IMR-90 (cell line): ENCODE data around the gene TSG101. TPM values are rescaled to one million over a fixed set of nuclear protein-coding genes. Genes with fewer than 3 reads are reported as not detected.

Source experiments
- ATAC-seq: fragments of 200-7000 bp; cut with Tn5 transposase; 2 replicates; pipeline ENCODE4 v1.9.1; 2020; ENCODE audit warnings: low read depth, mild to moderate bottlenecking, moderate library complexity
- BruUV-seq: library from RNA; stranded (reverse); fragments of 400-500 nt; replicated peaks from 2 replicates; lab custom pipeline; 2021; lab: Mats Ljungman, UMichigan
- CTCF ChIA-PET: fragments of 300-600 bp; formaldehyde crosslinking; extraction: SDS; loops from one replicate; lab custom pipeline; 2021; ENCODE audit warnings: antibody characterized with exemption; lab: Yijun Ruan, JAX
- POLR2A ChIA-PET: fragments of 300-600 bp; sonication (Branson Sonifier 250); formaldehyde crosslinking; loops from one replicate; lab custom pipeline; 2022; ENCODE audit warnings: antibody characterized with exemption; ENCODE audit not compliant: unreplicated experiment; lab: Charles Lee
- DNase-seq: peaks from one replicate; pipeline ENCODE4 v3.0.0; 2013
- H2AFZ ChIP-seq: replicated peaks from 2 replicates; pipeline ENCODE3; 2013; ENCODE audit warnings: low read length, mild to moderate bottlenecking; ENCODE audit not compliant: poor library complexity
- H2AK5ac ChIP-seq: 2 replicates; pipeline ENCODE4 v1.6.1; 2013; ENCODE audit warnings: low read depth, low read length, inconsistent platforms
- H2AK9ac ChIP-seq: replicated peaks from 2 replicates; pipeline ENCODE3; 2013; ENCODE audit warnings: mild to moderate bottlenecking, low read depth, low read length, moderate library complexity; ENCODE audit not compliant: poor library complexity
- H2BK120ac ChIP-seq: 2 replicates; pipeline ENCODE4 v1.6.1; 2013; ENCODE audit warnings: low read depth, low read length, inconsistent platforms
- H2BK15ac ChIP-seq: 3 replicates; pipeline ENCODE4 v1.6.1; 2013; ENCODE audit warnings: low read depth, low read length, inconsistent platforms
- H2BK20ac ChIP-seq: 2 replicates; pipeline ENCODE4 v1.6.1; 2013; ENCODE audit warnings: low read depth, mild to moderate bottlenecking, inconsistent platforms, low read length, moderate library complexity
- H2BK5ac ChIP-seq: 2 replicates; pipeline ENCODE4 v1.6.1; 2013; ENCODE audit warnings: mild to moderate bottlenecking, low read depth, low read length, inconsistent platforms; ENCODE audit not compliant: poor library complexity, severe bottlenecking
- H3K14ac ChIP-seq: replicated peaks from 2 replicates; pipeline ENCODE4 v1.6.1; 2013; ENCODE audit warnings: low read depth, low read length, inconsistent platforms
- H3K18ac ChIP-seq: 2 replicates; pipeline ENCODE4 v1.6.1; 2013; ENCODE audit warnings: low read depth, low read length, control low read depth
- H3K23ac ChIP-seq: 2 replicates; pipeline ENCODE4 v1.6.1; 2013; ENCODE audit warnings: low read depth, low read length, inconsistent platforms
- H3K27ac ChIP-seq: 2 replicates; pipeline ENCODE4 v1.5.1; 2013; ENCODE audit warnings: mild to moderate bottlenecking, control low read depth, low read length; ENCODE audit not compliant: insufficient read depth
- H3K27me3 ChIP-seq: 2 replicates; pipeline ENCODE4 v1.6.1; 2013; ENCODE audit warnings: low read length; ENCODE audit not compliant: control insufficient read depth, insufficient read depth
- H3K36me3 ChIP-seq: 2 replicates; pipeline ENCODE4 v1.6.1; 2013; ENCODE audit warnings: low read length, mixed read lengths; ENCODE audit not compliant: control insufficient read depth, insufficient read depth
- H3K4ac ChIP-seq: 2 replicates; pipeline ENCODE4 v1.6.1; 2013; ENCODE audit warnings: low read depth, low read length, inconsistent platforms
- H3K4me1 ChIP-seq: 2 replicates; pipeline ENCODE4 v1.6.1; 2013; ENCODE audit warnings: low read length, mixed read lengths; ENCODE audit not compliant: control insufficient read depth, insufficient read depth
- H3K4me2 ChIP-seq: 2 replicates; pipeline ENCODE4 v1.6.1; 2013; ENCODE audit warnings: low read depth, mild to moderate bottlenecking, control low read depth, low read length, moderate library complexity
- H3K4me3 ChIP-seq: 2 replicates; pipeline ENCODE4 v1.5.1; 2013; ENCODE audit warnings: low read depth, mild to moderate bottlenecking, control low read depth, low read length, moderate library complexity; ENCODE audit not compliant: insufficient read depth
- H3K56ac ChIP-seq: 2 replicates; pipeline ENCODE4 v1.6.1; 2013; ENCODE audit warnings: low read length, inconsistent platforms; ENCODE audit not compliant: insufficient read depth; ENCODE audit errors: extremely low read depth
- H3K79me1 ChIP-seq, 2 experiments: 2 replicates each; pipeline ENCODE4 v1.6.1; 2013; ENCODE audit warnings: low read length in 2 of 2, inconsistent platforms in 1 of 2, low read depth in 1 of 2
- H3K9ac ChIP-seq: 2 replicates; pipeline ENCODE4 v1.6.1; 2013; ENCODE audit warnings: low read depth, low read length, control low read depth
- H3K9me1 ChIP-seq: 2 replicates; pipeline ENCODE4 v1.6.1; 2013; ENCODE audit warnings: low read length, inconsistent platforms; ENCODE audit not compliant: insufficient read depth
- H3K9me3 ChIP-seq: 2 replicates; pipeline ENCODE4 v1.6.1; 2013; ENCODE audit warnings: low read length; ENCODE audit not compliant: control insufficient read depth, insufficient read depth
- H4K20me1 ChIP-seq: 2 replicates; pipeline ENCODE4 v1.6.1; 2013; ENCODE audit warnings: low read length, inconsistent platforms; ENCODE audit not compliant: insufficient read depth
- H4K5ac ChIP-seq: 2 replicates; pipeline ENCODE4 v1.6.1; 2013; ENCODE audit warnings: mild to moderate bottlenecking, low read depth, low read length, control low read depth
- H4K8ac ChIP-seq, 2 experiments: 2 replicates each; pipeline ENCODE4 v1.6.1; 2013; ENCODE audit warnings: low read depth in 2 of 2, low read length in 2 of 2, control low read depth in 1 of 2, inconsistent platforms in 1 of 2
- H4K91ac ChIP-seq: 2 replicates; pipeline ENCODE4 v1.6.1; 2013; ENCODE audit warnings: low read depth, low read length, inconsistent platforms; ENCODE audit not compliant: insufficient read depth
- BHLHE40 ChIP-seq: fragments of 150-350 bp; IDR thresholded peaks from 2 replicates; pipeline ENCODE4 v1.6.1; 2016; ENCODE audit warnings: mild to moderate bottlenecking, low read depth, low read length
- CEBPB ChIP-seq: IDR thresholded peaks from 2 replicates; pipeline ENCODE4 v1.6.1; 2012; ENCODE audit warnings: low read depth, low read length, improper control_type of control experiment
- CHD1 ChIP-seq: IDR thresholded peaks from 2 replicates; pipeline ENCODE4 v1.6.1; 2012; ENCODE audit warnings: low read depth, low read length, improper control_type of control experiment
- ELK1 ChIP-seq: fragments of 150-350 bp; IDR thresholded peaks from 2 replicates; pipeline ENCODE4 v1.6.1; 2016; ENCODE audit warnings: low read depth, mild to moderate bottlenecking, low read length, moderate library complexity, borderline replicate concordance
- FOS ChIP-seq: fragments of 150-350 bp; IDR thresholded peaks from 2 replicates; pipeline ENCODE4 v1.6.1; 2016; ENCODE audit warnings: low read depth, low read length
- MAFK ChIP-seq: IDR thresholded peaks from 2 replicates; pipeline ENCODE4 v1.6.1; 2012; ENCODE audit warnings: low read depth, low read length, improper control_type of control experiment
- MAZ ChIP-seq: IDR thresholded peaks from 2 replicates; pipeline ENCODE4 v1.6.1; 2012; ENCODE audit warnings: low read depth, mild to moderate bottlenecking, low read length, improper control_type of control experiment, moderate library complexity, borderline replicate concordance
- MXI1 ChIP-seq: IDR thresholded peaks from 2 replicates; pipeline ENCODE4 v1.6.1; 2012; ENCODE audit warnings: low read depth, mild to moderate bottlenecking, low read length, moderate library complexity, borderline replicate concordance
- NFE2L2 ChIP-seq: fragments of 150-350 bp; IDR thresholded peaks from 2 replicates; pipeline ENCODE4 v1.6.1; 2016; ENCODE audit warnings: low read depth, mild to moderate bottlenecking, low read length
- POLR2A ChIP-seq: IDR thresholded peaks from 2 replicates; pipeline ENCODE4 v1.6.1; 2012; ENCODE audit warnings: mild to moderate bottlenecking, low read depth, low read length
- RAD21 ChIP-seq: IDR thresholded peaks from 2 replicates; pipeline ENCODE4 v1.6.1; 2012; ENCODE audit warnings: low read length, improper control_type of control experiment
- RCOR1 ChIP-seq: IDR thresholded peaks from 2 replicates; pipeline ENCODE4 v1.6.1; 2012; ENCODE audit warnings: mild to moderate bottlenecking, low read length, improper control_type of control experiment; ENCODE audit not compliant: insufficient replicate concordance
- RFX5 ChIP-seq: IDR thresholded peaks from 2 replicates; pipeline ENCODE4 v1.8.0; 2012; ENCODE audit warnings: low read depth, mild to moderate bottlenecking, low read length, moderate library complexity
- SMC3 ChIP-seq: fragments of 150-350 bp; IDR thresholded peaks from 2 replicates; pipeline ENCODE4 v1.6.1; 2016; ENCODE audit warnings: low read depth, mild to moderate bottlenecking, antibody characterized with exemption, low read length, moderate library complexity
- WGBS, 2 experiments: methylation state at CpG; one replicate each; pipeline versions ENCODE4 v1.1.5 to v1.1.7; 2013; ENCODE audit warnings: missing lambda C conversion rate in 2 of 2; ENCODE audit not compliant: insufficient read length in 1 of 2; ENCODE audit errors: extremely low coverage in 2 of 2; 5-methylcytosine and 5-hydroxymethylcytosine counted together
- dilution Hi-C: fragments of 300-500 bp; cut with HindIII; formaldehyde crosslinking; loops from one replicate; pipeline ENCODE4 v1.14.3; 2018; ENCODE audit warnings: low sequenced_read_pairs; ENCODE audit not compliant: unreplicated experiment
- in situ Hi-C: fragments of 300-500 bp; cut with MboI; formaldehyde crosslinking; loops from 3 replicates; pipeline ENCODE4 v1.14.3; 2019; ENCODE audit warnings: low sequenced_read_pairs, inconsistent platforms, mixed read lengths
- intact Hi-C: fragments of 100-400 bp; cut with micrococcal nuclease; formaldehyde crosslinking; loops from 2 replicates; pipeline ENCODE4 v1.10.0; 2022
- polyA plus RNA-seq, 3 experiments: library from polyadenylated mRNA; depleted of rRNA; stranded (reverse); fragments of >200 nt; gene quantifications; 2 replicates each; pipeline ENCODE4 v1.2.3, GENCODE V29; 2012; ENCODE audit warnings: low replicate concordance in 1 of 3
- total RNA-seq: library from RNA; depleted of rRNA; stranded (reverse); fragments of >200 nt; gene quantifications from 2 replicates; pipeline ENCODE4 v1.2.3, GENCODE V29; 2012
- TF ChIP-seq, protein P1 (sequence below): conservative IDR thresholded peaks from 2 replicates; pipeline ENCODE4 v1.5.1; 2012; ENCODE audit warnings: mild to moderate bottlenecking, low read depth, low read length, improper control_type of control experiment
- TF ChIP-seq, protein P2 (sequence below): fragments of 150-350 bp; IDR thresholded peaks from 2 replicates; pipeline ENCODE4 v1.6.1; 2017; ENCODE audit warnings: mild to moderate bottlenecking, antibody characterized with exemption, low read length, low read depth

The TSG101 gene
- total and polyA plus RNA-seq, 2 of the 4 experiments (the other 2 are of a cell fraction) = 67.4 to 113 TPM

- H3K23ac ChIP-seq = no peak overlapping the region
- ATAC-seq = peak; percentile 42
Measured at GRCh38 chr11:18490319-18490718, 36.4 kb downstream of the TSG101 start.

More at GRCh38 chr11:18490319-18490718, 36.4 kb downstream of the TSG101 start:
- Histone ChIP-seq H3K4ac (no peak overlapping the region), H2AFZ (no peak overlapping the region), H3K9me3 (no peaks in the 10 kb centered on the region), H4K5ac (no peak overlapping the region), H3K9ac (no peak overlapping the region), H3K14ac (no peak overlapping the region), H4K8ac (no peak overlapping the region), H3K4me3 (no peak overlapping the region), H3K9me1 (no peaks in the 10 kb centered on the region; the same call in 1 of the 2 replicates), H3K36me3 (peaks cover 17% of the 10 kb centered on the region), H2BK120ac (no peak overlapping the region), H3K27ac (no peak overlapping the region), H3K18ac (no peak overlapping the region), H3K4me1 (peaks cover 2% of the 10 kb centered on the region; the same call in 1 of the 2 replicates), H4K20me1 (no peaks in the 10 kb centered on the region; the same call in 1 of the 2 replicates), H2BK15ac (no peak overlapping the region), H2AK9ac (no peak overlapping the region), H4K91ac (no peak overlapping the region), H3K56ac (no peak overlapping the region), H2BK5ac (no peak overlapping the region), H3K79me1 (peaks cover 6 to 13% of the 10 kb centered on the region in 2 experiments), H2BK20ac (no peak overlapping the region), H3K4me2 (no peak overlapping the region), H2AK5ac (no peak overlapping the region), H3K27me3 (no peaks in the 10 kb centered on the region)
- no peak for TF ChIP-seq CEBPB
- no peak for TF ChIP-seq CHD1
- TF ChIP-seq, protein P1, sequence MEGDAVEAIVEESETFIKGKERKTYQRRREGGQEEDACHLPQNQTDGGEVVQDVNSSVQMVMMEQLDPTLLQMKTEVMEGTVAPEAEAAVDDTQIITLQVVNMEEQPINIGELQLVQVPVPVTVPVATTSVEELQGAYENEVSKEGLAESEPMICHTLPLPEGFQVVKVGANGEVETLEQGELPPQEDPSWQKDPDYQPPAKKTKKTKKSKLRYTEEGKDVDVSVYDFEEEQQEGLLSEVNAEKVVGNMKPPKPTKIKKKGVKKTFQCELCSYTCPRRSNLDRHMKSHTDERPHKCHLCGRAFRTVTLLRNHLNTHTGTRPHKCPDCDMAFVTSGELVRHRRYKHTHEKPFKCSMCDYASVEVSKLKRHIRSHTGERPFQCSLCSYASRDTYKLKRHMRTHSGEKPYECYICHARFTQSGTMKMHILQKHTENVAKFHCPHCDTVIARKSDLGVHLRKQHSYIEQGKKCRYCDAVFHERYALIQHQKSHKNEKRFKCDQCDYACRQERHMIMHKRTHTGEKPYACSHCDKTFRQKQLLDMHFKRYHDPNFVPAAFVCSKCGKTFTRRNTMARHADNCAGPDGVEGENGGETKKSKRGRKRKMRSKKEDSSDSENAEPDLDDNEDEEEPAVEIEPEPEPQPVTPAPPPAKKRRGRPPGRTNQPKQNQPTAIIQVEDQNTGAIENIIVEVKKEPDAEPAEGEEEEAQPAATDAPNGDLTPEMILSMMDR = no peak
- no peak for TF ChIP-seq BHLHE40
- no peak for TF ChIP-seq NFE2L2
- TF ChIP-seq, protein P2, sequence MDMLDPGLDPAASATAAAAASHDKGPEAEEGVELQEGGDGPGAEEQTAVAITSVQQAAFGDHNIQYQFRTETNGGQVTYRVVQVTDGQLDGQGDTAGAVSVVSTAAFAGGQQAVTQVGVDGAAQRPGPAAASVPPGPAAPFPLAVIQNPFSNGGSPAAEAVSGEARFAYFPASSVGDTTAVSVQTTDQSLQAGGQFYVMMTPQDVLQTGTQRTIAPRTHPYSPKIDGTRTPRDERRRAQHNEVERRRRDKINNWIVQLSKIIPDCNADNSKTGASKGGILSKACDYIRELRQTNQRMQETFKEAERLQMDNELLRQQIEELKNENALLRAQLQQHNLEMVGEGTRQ = no peak
- TF ChIP-seq ELK1 = no peak
- no peak for TF ChIP-seq FOS
- no peak for TF ChIP-seq SMC3
- no peak for TF ChIP-seq MXI1
- no peak for TF ChIP-seq RAD21
- TF ChIP-seq RCOR1 = no peak
- no peak for TF ChIP-seq RFX5
- no peak for TF ChIP-seq MAFK
- TF ChIP-seq MAZ = no peak
- no peak for TF ChIP-seq POLR2A
- in situ Hi-C loops (no loop called here), dilution Hi-C loops (no loop called here), intact Hi-C loops (no loop called here)
- no CpG with 5 or more reads among the region's 1 CpG for WGBS, 2 experiments
- POLR2A ChIA-PET = no interaction called here
- BruUV-seq = no TSS peak
- CTCF ChIA-PET = no interaction called here
- peak; percentile 2 for DNase-seq
